ENCODE results near the gene DSEL. TPM values are rescaled to one million over a fixed set of nuclear protein-coding genes. Genes with fewer than 3 reads are reported as not detected.
A peak's percentile ranks its signal among the peaks of the same experiment; 100 is the strongest.

DSEL gene
- total RNA-seq (1 to 10 TPM; 3.0 to 8.0 (median 5.4) TPM), polyA plus RNA-seq (under 1 TPM; 0.22 to 0.58 (median 0.36) TPM)
- long read RNA-seq, donor 1, full-length matches to known transcripts, result 11 of 11 reads
- long read RNA-seq, donor 1, partial matches to known transcripts, result 0 of 11 reads
- long read RNA-seq, donor 1, other reads (novel, unspliced or antisense), result 0 of 11 reads
- long read RNA-seq, donor 2, full-length matches to known transcripts, result 5 of 5 reads
- long read RNA-seq, donor 2, partial matches to known transcripts, result 0 of 5 reads
- long read RNA-seq, donor 2, other reads (novel, unspliced or antisense), result 0 of 5 reads

GRCh38 chr18:67516539-67517443 is at the start of gene DSEL:
Gene DSEL, minus strand, starts transcription at chr18:67516720. Its CDS starts 2,112 bp downstream, at chr18:67514608.
- Histone ChIP-seq H3K4me1 (peaks cover 5 to 34% (median 15%) of the 10 kb centered on the region in 6 donors), H3K27ac (peak within 1 kb of the TSS; percentile 48 to 91 (median 85)), H3K9me3 (no peaks in the 10 kb centered on the region), H3K36me3 (no peaks in the 10 kb centered on the region), H3K4me3 (peak within 1 kb of the TSS; percentile 59 to 81 (median 76)), H3K27me3 (replicated peaks in 1 of 7) (peaks cover 0 to 54% (median 0%) of the 10 kb centered on the region in 7 donors)
- intact Hi-C loops (cut with DNase I; ENCODE audit: low total_unique reads), result no loop called here
- TF ChIP-seq CTCF (IDR thresholded peaks at IDR 0.05 in 8 of 11, conservative IDR thresholded peaks at IDR 0.05 in 3 of 11), result peak in 1 of 11 experiments; percentile 14
- no peak for TF ChIP-seq POLR2A (IDR thresholded peaks at IDR 0.05)
- peak; percentile 84 to 93 (median 89) for TF ChIP-seq POLR2AphosphoS5 (IDR thresholded peaks at IDR 0.05)
- DNase-seq, result peak; percentile 99
- 1 to 3% (median 1%) methylated on average over 24 to 79 of the region's 79 CpGs for WGBS, 5 donors

- TF ChIP-seq POLR2A (IDR thresholded peaks at IDR 0.05) (no peak), CTCF (IDR thresholded peaks at IDR 0.05 in 8 of 11, conservative IDR thresholded peaks at IDR 0.05 in 3 of 11) (no peak), POLR2AphosphoS5 (IDR thresholded peaks at IDR 0.05) (no peak)
- intact Hi-C loops (cut with DNase I; ENCODE audit: low total_unique reads), result no loop called here
- Histone ChIP-seq H3K9me3 (peaks cover 0 to 8% (median 0%) of the 10 kb centered on the region in 8 donors), H3K27ac (no peak overlapping the region), H3K27me3 (replicated peaks in 1 of 7) (no peaks in the 10 kb centered on the region), H3K4me1 (peaks cover 0 to 5% (median 0%) of the 10 kb centered on the region in 6 donors), H3K36me3 (no peaks in the 10 kb centered on the region), H3K4me3 (no peak overlapping the region)
- 47 to 65% (median 54%) methylated on average over 2 of the region's 2 CpGs for WGBS, 5 donors
- no peak for DNase-seq
Observed at GRCh38 chr18:67553437-67553836, 36.9 kb upstream of the DSEL start.

GRCh38 chr18:67550872-67551520 is 34.5 kb upstream of the DSEL start:
- H3K4me1 ChIP-seq, result peaks cover 0 to 5% (median 0%) of the 10 kb centered on the region in 6 donors
- H3K27me3 ChIP-seq (replicated peaks in 1 of 7), result no peaks in the 10 kb centered on the region
- intact Hi-C loops (cut with DNase I; ENCODE audit: low total_unique reads), result no loop called here
- H3K4me3 ChIP-seq, result no peak overlapping the region
- H3K9me3 ChIP-seq, result no peaks in the 10 kb centered on the region
- no peak for TF ChIP-seq POLR2AphosphoS5 (IDR thresholded peaks at IDR 0.05)
- TF ChIP-seq CTCF (IDR thresholded peaks at IDR 0.05 in 8 of 11, conservative IDR thresholded peaks at IDR 0.05 in 3 of 11), result no peak
- no peak for TF ChIP-seq POLR2A (IDR thresholded peaks at IDR 0.05)
- 58 to 74% (median 71%) methylated on average over 3 of the region's 3 CpGs for WGBS, 5 donors
- H3K27ac ChIP-seq, result no peak overlapping the region
- no peaks in the 10 kb centered on the region for H3K36me3 ChIP-seq
- no peak for DNase-seq

All from spleen (tissue), 13 donors.